GM21526 (cell line): ENCODE results near the gene CLGN.
A peak's percentile ranks its signal among the peaks of the same experiment; 100 is the strongest.
"Not testable (repeated sequence)": the region's sequence is repeated elsewhere in the genome, so short reads cannot be mapped to it uniquely, and the experiment has no call there.

Experiments
- ATAC-seq: cut with Tn5 transposase; IDR thresholded peaks from one replicate; pipeline ENCODE4 v1.9.1; 2021; ENCODE audit warnings: moderate library complexity; ENCODE audit not compliant: unreplicated experiment, low FRiP score

Gene CLGN

GRCh38 chr4:140427106-140427918 lies at the start of gene CLGN:
CLGN (minus strand) TSS chr4:140427648; CDS start chr4:140413078, 14,570 bp downstream.
- ATAC-seq: peak; percentile 91

GRCh38 chr4:140472156-140472555 lies 44.7 kb upstream of the CLGN start:
- no peak for ATAC-seq

GRCh38 chr4:140469791-140470733 lies 42.6 kb upstream of the CLGN start:
- ATAC-seq: no peak

- no peak for ATAC-seq
Observed at GRCh38 chr4:140466146-140466545, 38.7 kb upstream of the CLGN start.

GRCh38 chr4:140463614-140464013 lies 36.2 kb upstream of the CLGN start:
- no peak for ATAC-seq

- ATAC-seq: no peak
Observed at GRCh38 chr4:140463182-140463581, 35.7 kb upstream of the CLGN start.

- no peak for ATAC-seq
Observed at GRCh38 chr4:140450352-140450751, 22.9 kb upstream of the CLGN start.

- no peak for ATAC-seq
Observed at GRCh38 chr4:140448830-140449229, 21.4 kb upstream of the CLGN start.

- ATAC-seq: no peak
Observed at GRCh38 chr4:140448162-140448561, 20.7 kb upstream of the CLGN start.

GRCh38 chr4:140444347-140444746 lies 16.9 kb upstream of the CLGN start:
- not testable (repeated sequence) for ATAC-seq

GRCh38 chr4:140439644-140440142 lies 12.2 kb upstream of the CLGN start:
- no peak for ATAC-seq

- no peak for ATAC-seq
Observed at GRCh38 chr4:140427919-140428471, 547 bp upstream of the CLGN start.

- peak; percentile 22 for ATAC-seq
Observed at GRCh38 chr4:140426610-140427105, 790 bp downstream of the CLGN start.

GRCh38 chr4:140423106-140423505 lies 4.3 kb downstream of the CLGN start:
- ATAC-seq: no peak

- ATAC-seq: not testable (repeated sequence)
Observed at GRCh38 chr4:140413130-140413969, 14.1 kb downstream of the CLGN start.

- no peak for ATAC-seq
Observed at GRCh38 chr4:140408974-140409373, 18.5 kb downstream of the CLGN start.

GRCh38 chr4:140406292-140406691 lies 21.2 kb downstream of the CLGN start:
- ATAC-seq: no peak

- no peak for ATAC-seq
Observed at GRCh38 chr4:140400111-140400510, 27.3 kb downstream of the CLGN start.

GRCh38 chr4:140395668-140396067 lies 31.8 kb downstream of the CLGN start:
- no peak for ATAC-seq

- ATAC-seq: no peak
Observed at GRCh38 chr4:140388015-140388414, 39.4 kb downstream of the CLGN start.
